GM21529 (cell line): ENCODE results near the gene SRRD.
"Not testable (repeated sequence)": the region's sequence is repeated elsewhere in the genome, so short reads cannot be mapped to it uniquely, and the experiment has no call there.

ENCODE experiments used
- ATAC-seq: cut with Tn5 transposase; IDR thresholded peaks from one replicate; pipeline ENCODE4 v1.9.1; 2021; ENCODE audit not compliant: unreplicated experiment

Gene SRRD

GRCh38 chr22:26483439-26484359 is at the start of gene SRRD, which contains the start of gene HPS4:
Gene SRRD, plus strand, starts transcription at chr22:26483877. Its CDS starts 14 bp downstream, at chr22:26483891.
Gene HPS4, minus strand, starts transcription at chr22:26483783. Its CDS starts 2,021 bp downstream, at chr22:26481762.
- ATAC-seq = peak; percentile 57

- ATAC-seq = no peak
Observed at GRCh38 chr22:26435327-26436093, 48.2 kb upstream of the SRRD start.

GRCh38 chr22:26436903-26437515 is 46.7 kb upstream of the SRRD start:
- ATAC-seq = no peak

GRCh38 chr22:26437694-26438392 is 45.8 kb upstream of the SRRD start:
- no peak for ATAC-seq

GRCh38 chr22:26438776-26439175 is 44.9 kb upstream of the SRRD start:
- ATAC-seq = not testable (repeated sequence)

GRCh38 chr22:26439559-26439958 is 44.1 kb upstream of the SRRD start:
- no peak for ATAC-seq

- no peak for ATAC-seq
Observed at GRCh38 chr22:26442086-26442756, 41.5 kb upstream of the SRRD start.

- no peak for ATAC-seq
Observed at GRCh38 chr22:26443901-26444690, 39.6 kb upstream of the SRRD start.

- no peak for ATAC-seq
Observed at GRCh38 chr22:26444777-26445176, 38.9 kb upstream of the SRRD start.

GRCh38 chr22:26445577-26446275 is 38.0 kb upstream of the SRRD start:
- ATAC-seq = no peak

- ATAC-seq = no peak
Observed at GRCh38 chr22:26446808-26447515, 36.7 kb upstream of the SRRD start.

- no peak for ATAC-seq
Observed at GRCh38 chr22:26447584-26448329, 35.9 kb upstream of the SRRD start.

- no peak for ATAC-seq
Observed at GRCh38 chr22:26448334-26448733, 35.3 kb upstream of the SRRD start.

GRCh38 chr22:26448941-26449340 is 34.7 kb upstream of the SRRD start:
- ATAC-seq = no peak

- no peak for ATAC-seq
Observed at GRCh38 chr22:26450453-26451185, 33.1 kb upstream of the SRRD start.

- ATAC-seq = no peak
Observed at GRCh38 chr22:26452236-26453016, 31.3 kb upstream of the SRRD start.
